Neural cell (in vitro differentiated cells): Measurements from ENCODE around the gene ZDHHC14.

ENCODE experiments used
- CTCF ChIP-seq: fragments of 450-650 bp; IDR thresholded peaks from 2 replicates; pipeline ENCODE4 v1.5.1; 2014; ENCODE audit warnings: antibody characterized with exemption, mild to moderate bottlenecking, moderate library complexity; ENCODE audit not compliant: poor library complexity, severe bottlenecking
- MXI1 ChIP-seq: fragments of 450-650 bp; conservative IDR thresholded peaks from 2 replicates; pipeline ENCODE4 v1.6.1; 2014; ENCODE audit warnings: antibody characterized with exemption, mild to moderate bottlenecking; ENCODE audit not compliant: poor library complexity, severe bottlenecking
- POLR2AphosphoS5 ChIP-seq: IDR thresholded peaks from 2 replicates; pipeline ENCODE4 v1.6.1; 2012
- RAD21 ChIP-seq: fragments of 450-650 bp; conservative IDR thresholded peaks from 2 replicates; pipeline ENCODE4 v1.6.1; 2014; ENCODE audit warnings: antibody characterized with exemption, mild to moderate bottlenecking, moderate library complexity
- TAF1 ChIP-seq: IDR thresholded peaks from 2 replicates; pipeline ENCODE4 v1.6.1; 2012; ENCODE audit warnings: low read depth
- TF ChIP-seq, protein P1 (sequence below): IDR thresholded peaks from 2 replicates; pipeline ENCODE4 v1.6.1; 2012; ENCODE audit warnings: borderline replicate concordance

DNA sequence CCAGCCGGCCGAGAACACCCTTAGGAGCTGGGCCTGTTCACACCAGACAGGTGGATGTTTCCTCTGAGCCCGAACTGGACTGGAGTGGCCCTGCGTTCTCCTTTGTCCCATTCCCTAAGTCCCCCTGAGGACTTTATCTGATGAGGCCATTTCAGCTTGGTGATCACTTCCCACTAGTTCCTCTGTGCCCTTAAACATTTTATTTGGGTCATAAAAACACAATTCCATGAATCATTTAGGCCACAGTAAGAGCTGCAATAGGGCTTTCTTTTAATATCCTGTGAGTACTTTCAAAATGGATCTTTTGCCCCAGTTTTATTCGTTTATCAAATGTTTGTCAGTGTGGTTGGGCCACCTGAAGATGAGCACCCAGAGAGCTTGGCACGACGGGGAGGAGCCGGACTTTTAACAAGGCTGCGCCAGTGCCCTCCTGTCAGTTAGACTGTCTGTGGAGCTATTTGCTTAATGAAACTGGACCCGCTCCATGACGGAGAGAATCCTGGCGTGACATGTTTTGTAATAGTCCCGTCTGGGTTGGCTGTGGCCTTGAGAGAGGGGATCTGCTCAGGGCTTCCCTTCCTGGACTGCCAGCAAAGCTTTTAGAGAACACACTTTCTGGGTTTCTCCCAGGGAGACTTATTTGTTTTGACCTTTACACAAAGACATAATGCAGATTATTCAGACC lies 53.5 kb downstream of the ZDHHC14 start:
- TF ChIP-seq MXI1 = no peak
- TF ChIP-seq TAF1 = no peak
- TF ChIP-seq, protein P1, sequence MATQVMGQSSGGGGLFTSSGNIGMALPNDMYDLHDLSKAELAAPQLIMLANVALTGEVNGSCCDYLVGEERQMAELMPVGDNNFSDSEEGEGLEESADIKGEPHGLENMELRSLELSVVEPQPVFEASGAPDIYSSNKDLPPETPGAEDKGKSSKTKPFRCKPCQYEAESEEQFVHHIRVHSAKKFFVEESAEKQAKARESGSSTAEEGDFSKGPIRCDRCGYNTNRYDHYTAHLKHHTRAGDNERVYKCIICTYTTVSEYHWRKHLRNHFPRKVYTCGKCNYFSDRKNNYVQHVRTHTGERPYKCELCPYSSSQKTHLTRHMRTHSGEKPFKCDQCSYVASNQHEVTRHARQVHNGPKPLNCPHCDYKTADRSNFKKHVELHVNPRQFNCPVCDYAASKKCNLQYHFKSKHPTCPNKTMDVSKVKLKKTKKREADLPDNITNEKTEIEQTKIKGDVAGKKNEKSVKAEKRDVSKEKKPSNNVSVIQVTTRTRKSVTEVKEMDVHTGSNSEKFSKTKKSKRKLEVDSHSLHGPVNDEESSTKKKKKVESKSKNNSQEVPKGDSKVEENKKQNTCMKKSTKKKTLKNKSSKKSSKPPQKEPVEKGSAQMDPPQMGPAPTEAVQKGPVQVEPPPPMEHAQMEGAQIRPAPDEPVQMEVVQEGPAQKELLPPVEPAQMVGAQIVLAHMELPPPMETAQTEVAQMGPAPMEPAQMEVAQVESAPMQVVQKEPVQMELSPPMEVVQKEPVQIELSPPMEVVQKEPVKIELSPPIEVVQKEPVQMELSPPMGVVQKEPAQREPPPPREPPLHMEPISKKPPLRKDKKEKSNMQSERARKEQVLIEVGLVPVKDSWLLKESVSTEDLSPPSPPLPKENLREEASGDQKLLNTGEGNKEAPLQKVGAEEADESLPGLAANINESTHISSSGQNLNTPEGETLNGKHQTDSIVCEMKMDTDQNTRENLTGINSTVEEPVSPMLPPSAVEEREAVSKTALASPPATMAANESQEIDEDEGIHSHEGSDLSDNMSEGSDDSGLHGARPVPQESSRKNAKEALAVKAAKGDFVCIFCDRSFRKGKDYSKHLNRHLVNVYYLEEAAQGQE = no peak
- no peak for TF ChIP-seq CTCF
- no peak for TF ChIP-seq RAD21
- no peak for TF ChIP-seq POLR2AphosphoS5
